NCI-H2196 (cell line): ENCODE data around the gene PPP2R2D.

Experiments
- DNase-seq: peaks from one replicate; lab custom pipeline; 2025; ENCODE audit not compliant: unreplicated experiment; lab: John Stamatoyannopoulos, UW

Gene PPP2R2D

DNA sequence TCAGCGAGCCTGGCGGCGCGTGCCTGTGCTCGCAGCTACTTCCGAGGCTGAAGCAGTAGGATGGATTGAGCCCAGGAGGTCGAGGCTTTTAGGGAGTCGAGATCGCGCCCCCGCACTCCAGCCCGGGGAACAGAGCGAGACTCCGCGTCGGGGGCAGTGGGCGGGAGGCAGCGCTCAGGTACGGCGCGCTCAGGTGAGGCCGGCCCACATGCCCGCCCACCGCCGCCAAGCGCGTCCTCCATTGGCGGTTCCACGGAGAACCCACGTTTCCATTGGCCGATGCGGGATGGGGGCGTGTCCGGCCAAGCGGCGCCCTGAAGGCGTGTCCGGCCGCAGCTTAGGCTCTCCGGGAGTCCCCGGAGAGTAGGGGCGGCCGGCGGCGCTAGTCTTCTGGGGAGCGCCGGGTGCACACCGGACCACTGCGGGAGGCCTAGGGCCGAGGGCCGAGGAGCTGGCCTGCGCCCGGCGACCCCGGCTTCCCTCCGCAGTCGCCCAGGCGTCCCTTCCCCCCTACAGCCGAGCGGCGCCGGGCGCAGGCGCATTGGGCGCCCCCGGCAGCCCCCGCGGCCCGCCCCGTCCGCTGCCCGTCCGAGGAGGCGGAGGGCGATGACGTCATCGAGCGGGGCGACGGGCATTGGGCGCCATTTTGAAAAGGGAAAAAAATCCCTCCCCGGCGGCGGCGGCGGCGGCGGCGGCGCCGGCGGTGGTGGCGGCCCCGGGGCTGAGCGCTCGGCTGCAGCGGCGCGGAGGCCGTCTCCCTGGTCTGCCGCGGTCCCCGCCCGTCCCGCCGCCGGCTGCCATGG, at the start of gene PPP2R2D:
Gene PPP2R2D (plus strand): TSS at position 659 of the 803 bp plus-strand sequence. CDS start 141 bp downstream, at position 800.
- DNase-seq, result peak; percentile 82

DNA sequence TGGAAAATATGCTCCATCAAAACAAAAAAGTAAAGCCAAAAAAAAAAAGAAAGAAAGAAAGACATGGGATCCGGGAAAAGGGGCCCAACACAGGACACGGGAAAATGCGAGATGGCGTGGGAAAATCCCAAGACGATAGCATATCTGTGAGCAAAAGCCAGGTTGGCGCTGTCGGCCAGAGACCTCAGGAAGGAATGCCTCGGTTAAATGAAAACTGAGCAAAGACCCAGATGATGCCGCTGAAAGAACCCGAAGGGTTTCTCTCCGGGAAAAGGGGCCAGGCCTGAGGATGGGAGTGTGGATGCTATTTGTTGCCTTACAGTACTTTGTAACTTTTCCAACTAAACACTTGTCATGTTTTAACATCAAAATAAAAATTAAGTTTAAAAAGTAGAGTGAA, 49.5 kb upstream of the PPP2R2D start:
- DNase-seq, result no peak

DNA sequence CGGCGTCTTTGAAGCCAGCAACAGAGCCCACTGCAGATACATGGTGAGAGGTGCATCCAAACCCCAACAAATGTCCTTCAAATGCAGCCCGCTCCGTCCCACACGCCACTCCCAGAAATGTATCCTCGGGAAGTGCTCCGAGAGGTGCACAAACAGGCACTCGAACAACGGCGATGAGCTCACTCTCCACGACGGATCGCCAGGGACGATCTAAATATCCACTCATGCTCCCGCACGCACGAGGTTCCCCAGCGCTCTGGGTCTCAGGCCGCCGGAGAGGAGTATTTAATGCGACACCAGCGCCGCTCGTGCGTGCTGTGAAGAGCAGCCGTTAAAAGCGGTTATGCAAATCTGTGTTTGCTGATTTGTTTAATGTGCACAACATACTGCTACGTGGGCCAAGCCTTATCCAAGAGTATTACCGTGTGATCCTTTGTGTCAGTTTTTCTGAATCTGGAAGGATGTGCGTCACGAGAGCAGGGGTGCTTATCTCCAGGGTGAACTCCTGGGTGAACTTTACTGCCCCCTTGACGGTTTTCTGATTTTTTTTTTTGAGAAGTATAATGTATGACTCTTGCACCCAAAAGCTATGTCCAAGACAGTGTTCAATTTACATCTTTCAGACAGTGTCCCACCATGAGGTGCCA, 48.5 kb upstream of the PPP2R2D start:
- no peak for DNase-seq

DNA sequence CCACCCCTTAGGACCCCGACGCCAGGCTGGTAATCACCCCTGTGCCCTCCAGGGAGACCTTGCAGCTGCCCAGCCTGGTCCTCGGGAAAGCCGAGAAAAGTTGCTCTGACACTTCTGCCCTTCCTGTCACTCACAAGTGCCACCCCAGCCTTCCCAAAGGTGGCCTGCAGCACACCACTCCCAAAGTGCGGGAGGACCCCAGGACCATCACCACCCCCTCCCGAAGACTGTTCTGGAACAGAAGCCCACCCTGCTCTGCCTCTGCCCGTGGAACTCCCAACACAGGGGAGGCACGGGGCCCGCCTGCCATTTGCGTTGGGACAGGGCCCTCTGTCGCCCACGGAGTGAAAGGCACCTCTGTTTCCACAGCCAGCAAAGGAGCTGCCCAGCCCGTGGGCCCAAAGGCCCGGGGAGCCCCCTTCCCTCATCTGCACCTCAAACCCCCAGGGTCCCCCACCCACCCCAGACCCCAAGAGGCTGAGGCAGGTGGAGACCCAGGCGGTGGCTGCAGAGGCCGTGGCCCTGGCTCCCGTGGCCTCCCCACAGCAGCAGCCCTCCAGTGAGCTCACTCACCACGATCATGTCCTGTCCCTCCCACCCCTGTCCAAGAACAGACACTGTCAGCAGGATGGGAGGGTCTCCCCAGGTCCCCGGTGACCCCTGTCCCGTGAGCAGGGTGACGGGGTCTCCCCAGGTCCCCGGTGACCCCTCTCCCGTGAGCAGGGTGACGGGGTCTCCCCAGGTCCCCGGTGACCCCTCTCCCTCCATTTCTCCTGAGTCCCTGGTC, 47.8 kb upstream of the PPP2R2D start:
- no peak for DNase-seq

DNA sequence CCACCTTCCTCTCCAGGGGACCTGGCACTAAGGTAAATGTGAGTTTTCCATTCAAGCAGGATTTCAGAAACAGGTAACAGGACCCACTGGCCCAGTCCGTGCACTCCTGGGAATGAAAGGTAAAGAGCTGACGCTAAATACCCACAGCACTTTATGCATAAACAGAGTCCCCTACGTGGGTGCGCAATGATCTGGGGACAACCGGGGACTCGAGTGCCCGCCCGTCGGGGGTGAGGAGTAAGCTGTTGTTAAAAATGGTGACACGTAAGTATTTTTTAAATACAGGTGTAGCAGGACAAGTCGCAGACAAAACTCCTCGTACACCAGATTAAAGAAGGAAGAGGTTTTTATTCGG, 47.2 kb upstream of the PPP2R2D start:
- DNase-seq, result no peak

DNA sequence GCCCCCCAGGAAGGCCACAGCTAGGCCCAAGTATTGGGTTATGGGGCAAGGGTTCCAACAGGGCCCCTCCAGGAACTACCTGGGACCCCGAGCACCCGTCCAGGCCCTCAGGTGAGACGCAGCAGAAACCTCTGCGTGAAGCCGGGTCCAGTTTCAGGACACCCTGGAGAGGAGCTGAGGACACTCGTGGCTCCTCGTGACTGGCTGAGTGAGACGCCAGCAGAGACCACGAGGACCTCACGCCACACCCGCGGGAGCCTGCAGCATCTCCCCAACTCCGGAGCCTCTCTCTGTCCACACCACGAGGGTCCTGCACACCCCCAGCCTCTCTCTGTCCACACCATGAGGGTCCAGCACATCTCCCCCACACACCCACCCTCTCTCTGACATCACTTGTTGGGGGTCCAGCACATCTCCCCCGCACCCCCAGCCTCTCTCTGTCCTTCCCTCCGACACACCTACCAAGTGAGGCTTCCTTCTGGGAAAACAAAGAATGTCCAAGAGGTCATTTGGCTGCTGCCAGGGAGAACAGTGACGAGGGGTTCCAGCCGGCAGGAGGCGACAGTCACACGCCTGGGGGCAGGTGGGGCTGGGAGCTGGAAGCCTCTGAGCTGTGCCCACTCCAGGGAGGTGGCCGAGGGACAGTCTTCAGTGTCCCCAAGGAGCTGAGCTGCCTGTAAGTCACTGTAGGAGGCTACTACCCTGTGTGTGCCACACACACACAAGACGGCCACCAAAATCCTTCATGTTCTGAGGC, 46.1 kb upstream of the PPP2R2D start:
- DNase-seq, result no peak

DNA sequence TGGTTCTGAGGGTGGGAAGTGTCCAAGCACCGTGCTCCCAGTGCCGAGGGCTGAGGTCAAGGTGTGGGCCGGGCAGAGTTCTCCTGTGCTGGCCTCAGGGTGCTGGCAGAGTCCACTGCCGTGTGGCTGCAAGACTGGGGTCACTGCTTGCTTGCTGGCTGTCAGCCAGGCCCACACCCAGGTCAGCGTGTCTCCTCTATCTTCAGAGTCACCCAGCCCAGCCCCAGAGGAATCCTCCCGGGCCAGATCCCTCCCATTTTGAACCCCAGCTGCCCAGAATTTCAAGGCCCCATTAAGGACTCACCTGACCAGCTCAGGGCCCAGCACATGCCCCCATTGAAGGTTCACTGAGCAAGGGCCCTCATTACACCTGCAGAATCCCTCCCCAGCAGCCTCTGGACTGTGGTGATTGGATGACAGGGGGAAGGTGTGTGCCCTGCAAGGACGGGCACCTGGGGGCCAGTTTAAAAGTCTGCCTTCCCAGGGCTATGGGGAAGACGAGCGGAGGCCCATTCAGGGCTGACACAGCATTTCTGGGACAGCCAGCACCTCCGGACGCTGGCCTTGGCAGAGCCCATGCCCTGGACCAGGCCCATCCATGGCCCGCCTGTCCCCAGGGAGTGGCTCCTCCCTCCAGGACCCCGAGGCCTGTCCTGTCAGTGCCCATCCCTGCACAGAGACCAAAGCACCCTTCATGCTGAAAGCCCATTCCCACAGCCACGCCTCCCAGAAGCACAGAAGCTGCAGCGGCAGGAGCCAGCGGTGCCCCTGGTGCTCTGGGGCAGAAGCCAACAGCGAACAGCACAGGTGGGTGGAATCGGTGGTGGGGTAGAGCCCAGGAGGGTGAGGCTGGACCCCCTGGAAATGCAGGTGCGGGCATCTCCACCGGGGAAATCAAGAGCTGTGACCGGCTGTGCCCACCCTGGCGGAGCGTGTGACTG, 45.1 kb upstream of the PPP2R2D start:
- DNase-seq, result no peak

DNA sequence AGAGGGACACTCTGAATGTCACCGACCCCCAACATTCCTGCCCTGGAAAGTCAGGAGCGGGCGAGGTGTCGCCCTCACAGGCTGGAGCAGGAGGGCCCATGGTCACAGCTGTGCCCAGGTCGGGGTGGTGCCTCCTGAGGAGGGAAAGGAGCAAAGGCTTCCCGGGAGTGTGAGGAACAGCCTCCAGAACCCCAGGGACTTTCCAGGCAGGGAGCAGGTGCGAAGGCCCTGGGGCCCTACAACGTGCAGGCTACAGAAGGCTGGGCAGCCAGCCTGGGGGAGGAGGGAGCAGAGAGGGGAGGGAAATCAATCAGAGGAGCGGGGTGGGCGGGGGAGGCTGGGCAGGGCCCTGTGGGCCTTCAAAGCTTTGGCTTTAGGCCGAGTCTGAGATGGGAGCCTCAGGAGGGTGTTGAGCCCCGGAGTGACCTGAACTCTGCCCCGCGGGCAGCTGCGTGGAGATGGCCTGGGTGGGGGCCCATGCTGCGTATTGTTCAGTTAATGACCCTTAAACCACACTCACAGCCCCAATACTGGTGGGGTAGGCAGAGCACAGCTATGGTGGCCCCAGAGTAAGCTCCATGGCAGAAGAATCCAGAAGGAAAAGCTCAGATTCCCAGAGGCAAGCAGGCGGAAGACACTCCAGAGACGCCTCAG, 44.2 kb upstream of the PPP2R2D start:
- DNase-seq, result no peak

DNA sequence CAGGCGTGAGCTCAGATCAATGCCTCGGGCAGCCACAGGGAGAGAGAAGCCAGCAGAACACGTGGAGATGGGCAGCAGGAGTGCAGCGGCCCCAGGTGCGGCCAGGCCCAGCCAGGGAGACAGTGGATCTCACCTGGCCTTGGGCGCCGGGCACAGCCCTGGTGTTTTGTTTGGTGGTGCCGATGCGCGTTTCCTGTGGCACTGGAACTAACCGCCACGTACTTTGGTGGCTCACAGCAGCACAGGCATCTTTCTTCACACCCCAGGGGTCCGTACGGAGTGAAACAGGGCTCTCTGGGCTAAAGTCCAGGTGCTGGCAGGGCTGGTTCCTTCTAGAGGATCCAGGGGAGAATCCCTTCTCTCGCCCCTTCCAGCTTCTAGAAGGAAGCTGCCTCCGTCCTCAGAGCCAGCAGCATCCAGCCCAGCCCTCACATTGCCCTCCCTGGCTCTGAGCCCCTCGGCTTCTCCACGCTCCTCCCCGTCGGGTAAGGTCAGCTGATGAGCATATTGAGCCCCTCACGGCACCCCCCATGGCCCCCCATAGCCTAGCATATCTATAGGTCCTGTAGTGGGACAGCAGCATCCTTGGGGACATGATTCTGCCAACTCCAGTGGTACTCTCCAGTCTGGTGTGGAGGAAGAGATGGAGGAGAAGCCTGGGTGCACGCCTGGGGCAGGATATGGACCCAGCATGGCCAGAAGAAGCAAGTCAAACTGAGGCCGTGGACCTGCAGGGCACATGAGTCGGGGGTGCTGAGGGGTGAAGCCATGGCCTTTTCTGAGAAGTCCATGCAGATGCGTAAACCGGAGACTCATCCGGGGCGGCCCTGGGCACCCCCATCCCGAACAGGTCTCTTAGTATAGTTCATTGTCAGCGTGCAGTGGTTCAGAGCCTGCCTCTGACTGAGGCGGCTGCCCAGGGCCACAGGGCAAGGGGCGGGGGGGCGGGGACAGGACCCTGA, 43.4 kb upstream of the PPP2R2D start:
- no peak for DNase-seq

DNA sequence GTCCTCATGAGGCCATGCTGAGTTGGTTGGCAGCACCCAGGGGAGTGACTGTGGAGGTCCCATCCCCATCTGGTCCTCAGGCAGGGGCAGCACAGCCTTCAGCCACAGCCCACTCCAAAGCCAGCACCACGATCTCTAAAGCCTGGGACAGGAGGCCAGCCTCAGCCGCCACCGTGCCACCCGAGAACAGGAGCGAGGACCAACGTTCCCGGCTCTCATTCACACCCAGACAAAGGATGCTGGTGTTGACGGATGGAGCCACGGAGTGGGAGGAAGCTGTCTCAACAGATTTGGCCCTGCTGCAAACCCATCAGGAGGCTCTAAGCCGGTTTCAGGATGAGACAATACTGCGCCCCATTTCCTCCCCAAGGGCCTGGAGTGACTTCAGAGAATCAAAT, 42.7 kb upstream of the PPP2R2D start:
- no peak for DNase-seq

DNA sequence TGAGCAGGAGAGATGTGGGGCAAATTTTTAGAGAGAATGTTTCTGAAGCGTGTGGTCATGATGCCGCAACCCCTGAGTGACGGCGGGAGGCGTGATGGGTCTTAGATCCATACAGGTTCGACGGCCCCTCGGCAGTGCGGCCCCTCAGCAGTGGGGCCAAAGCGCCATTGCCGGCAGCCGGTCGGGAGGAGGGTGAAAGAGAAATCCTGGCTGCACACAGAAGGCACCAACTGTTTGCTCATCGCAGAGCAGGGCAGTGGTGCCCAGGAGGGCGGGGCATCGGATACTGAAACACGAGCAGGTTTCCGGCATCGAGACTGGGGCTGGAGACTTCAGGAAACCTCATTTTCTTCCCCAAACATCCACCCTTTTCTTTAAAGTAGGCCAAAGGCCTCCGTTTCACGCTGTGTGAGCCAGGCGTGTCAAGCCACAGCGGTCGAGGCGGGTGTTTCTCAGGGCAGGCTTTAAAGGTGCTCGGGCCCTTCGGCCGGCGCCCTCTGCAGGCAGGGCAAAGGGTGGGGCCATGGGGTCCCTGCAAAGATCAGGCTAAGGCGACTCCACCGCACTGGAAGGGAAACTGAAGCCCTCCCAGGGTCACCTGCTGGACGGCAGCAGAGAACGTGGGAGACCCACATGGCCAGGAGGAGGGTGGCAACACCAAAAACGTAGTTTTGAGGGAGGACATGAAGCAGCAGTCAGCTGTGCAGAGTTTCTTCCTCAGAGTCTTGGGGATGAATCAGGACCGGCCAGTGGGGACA, 42.0 kb upstream of the PPP2R2D start:
- DNase-seq, result no peak

DNA sequence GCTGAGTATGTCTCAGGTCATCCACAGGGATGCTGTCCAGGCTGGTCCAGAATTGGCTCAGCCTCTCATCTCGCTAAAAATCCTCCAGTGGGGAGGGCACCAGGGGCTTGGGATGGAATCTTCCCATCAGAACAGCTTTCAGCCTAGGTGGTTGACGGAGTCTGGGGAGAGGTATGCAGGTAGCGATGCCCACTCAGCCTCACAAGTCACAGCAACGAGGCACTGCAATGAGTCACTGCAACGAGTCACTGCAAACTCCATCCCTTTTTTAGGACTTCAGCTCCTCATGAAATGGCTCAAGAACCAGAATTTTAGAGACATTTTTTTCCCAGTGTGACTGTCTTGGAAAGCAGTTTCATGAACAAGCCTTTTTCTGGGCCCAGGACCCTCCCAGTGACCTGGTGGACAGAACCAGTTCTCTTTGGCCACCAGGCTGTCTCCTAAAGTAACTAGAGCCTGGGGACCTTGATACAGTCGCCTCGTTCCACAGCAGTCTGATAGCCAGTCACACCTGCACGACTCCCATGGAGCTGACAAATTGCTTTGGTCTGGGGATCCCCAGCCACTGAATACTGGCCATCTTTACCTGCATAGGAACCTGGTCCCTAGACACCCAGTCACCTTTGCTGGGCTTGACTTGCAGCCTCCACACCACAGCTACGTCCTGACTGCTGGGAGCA, 41.3 kb upstream of the PPP2R2D start:
- no peak for DNase-seq

DNA sequence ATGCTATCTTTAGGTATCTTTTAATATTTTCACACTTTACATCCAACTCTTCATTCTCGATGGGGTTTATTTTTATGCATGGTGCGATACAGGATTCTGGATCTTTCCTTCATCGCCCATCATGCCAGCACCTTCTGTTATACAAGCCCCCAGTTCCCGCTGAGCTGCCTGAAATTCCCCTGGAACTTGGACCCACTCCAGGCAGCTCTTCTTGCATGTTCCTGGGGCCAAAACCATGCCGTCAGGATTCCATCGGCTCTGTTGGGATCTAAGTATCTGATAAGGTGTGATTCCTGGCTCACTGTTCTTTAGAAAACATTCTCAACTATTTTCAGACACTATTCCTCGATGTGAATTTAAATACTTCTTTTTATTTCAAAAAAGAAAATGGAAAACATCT, 40.5 kb upstream of the PPP2R2D start:
- DNase-seq, result no peak

DNA sequence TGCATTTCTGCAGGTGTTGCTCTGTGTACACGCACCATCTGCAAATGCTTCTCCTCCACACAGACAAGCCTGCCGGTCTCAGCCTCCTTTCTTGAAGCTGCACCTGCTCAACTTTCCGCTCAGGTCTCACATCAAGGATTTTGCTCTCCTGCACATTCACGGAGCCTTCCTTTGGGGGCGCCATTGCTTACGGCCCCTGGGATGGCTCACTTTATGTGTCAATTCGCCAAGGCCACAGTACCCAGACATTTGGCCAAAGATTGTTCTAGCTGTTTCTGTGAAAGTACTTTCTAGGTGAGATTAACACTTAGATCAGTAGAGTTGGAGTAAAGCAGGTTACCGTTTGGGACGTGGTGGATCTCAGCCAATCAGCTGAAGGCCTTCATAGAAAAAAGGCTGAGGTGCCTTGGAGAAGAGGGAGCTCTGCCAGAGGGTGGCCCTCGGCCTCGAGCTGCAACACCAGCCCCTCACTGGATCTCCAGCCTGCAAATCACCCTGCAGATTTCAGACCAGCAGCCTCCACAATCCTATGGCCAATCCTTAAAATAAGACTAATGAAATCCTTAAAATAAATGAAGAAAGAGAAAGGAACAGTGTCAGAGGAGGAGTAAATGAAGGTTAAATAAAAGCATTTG, 39.9 kb upstream of the PPP2R2D start:
- no peak for DNase-seq

DNA sequence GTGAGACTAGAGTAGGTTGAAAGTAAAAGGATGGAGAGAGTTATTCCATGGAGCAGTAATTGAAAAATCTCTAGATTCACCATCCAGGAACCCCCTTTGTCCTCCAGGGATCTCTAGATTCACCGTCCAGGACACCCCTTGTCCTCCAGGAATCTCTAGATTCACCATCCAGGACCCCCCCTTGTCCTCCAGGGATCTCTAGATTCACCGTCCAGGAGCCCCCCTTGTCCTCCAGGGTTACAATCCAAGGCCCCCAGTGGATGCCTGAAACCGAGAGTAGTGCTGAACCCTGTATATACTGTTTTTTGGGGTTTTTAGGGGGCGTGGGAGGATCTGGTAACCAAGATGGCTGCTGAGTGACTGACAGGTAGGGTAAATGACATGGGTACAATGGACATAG, 38.3 kb upstream of the PPP2R2D start:
- DNase-seq, result no peak

DNA sequence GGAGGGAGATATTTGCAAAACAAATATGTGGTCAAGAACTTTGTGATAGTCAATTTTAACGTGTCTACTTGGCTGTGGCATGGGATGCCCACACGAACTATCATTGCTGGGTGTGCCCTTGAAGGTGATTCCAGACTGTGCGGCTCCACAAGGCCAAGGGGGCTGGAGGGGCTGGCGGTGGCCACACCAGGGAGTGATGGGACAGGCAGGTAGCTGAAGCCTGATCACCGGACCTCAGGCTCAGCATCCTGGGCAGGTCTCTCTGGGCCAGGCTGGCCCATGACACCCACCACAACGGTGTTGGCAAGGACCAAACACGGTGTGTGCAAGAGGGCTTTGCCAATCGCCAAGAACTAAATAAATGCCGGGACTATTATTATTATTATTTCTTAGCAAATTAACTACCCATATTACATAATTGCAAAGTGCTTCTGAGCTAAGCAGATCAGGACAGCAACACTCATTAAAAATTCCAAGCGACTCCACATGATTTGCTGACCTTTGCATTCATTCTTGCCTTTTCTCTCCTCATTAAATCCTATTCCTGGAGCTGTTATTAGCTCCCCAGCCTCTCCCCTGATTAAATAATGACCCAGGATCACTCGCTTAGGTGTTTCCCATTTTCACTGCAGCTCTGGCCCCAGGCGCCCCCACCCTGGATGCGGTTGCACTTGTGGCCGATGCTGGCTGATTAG, 35.4 kb upstream of the PPP2R2D start:
- DNase-seq, result no peak
